SK-N-SH treated with all-trans-retinoic acid at 6 μM for 48 hours (cell line): ENCODE results near the gene FDX2.
"Not testable (repeated sequence)": the region's sequence is repeated elsewhere in the genome, so short reads cannot be mapped to it uniquely, and the experiment has no call there.

Experiments used
- ATAC-seq: fragments of 200-7000 bp; cut with Tn5 transposase; 3 replicates; pipeline ENCODE4 v1.9.1; 2020; ENCODE audit warnings: mild to moderate bottlenecking, moderate library complexity
- ARNTL ChIP-seq: fragments of 450-650 bp; formaldehyde crosslinking; IDR thresholded peaks from 2 replicates; pipeline ENCODE4 v1.5.0; 2020; ENCODE audit warnings: low read depth, mild to moderate bottlenecking, moderate library complexity, borderline replicate concordance
- BACH2 ChIP-seq: fragments of 250-450 bp; sonication (Bioruptor Pico); IDR thresholded peaks from 2 replicates; pipeline ENCODE4 v1.9.0; 2021; ENCODE audit warnings: mild to moderate bottlenecking, borderline replicate concordance
- CSDC2 ChIP-seq: fragments of 250-450 bp; sonication (Bioruptor Pico); IDR thresholded peaks from 2 replicates; pipeline ENCODE4 v1.5.0; 2020; ENCODE audit warnings: mild to moderate bottlenecking, moderate library complexity
- ESRRG ChIP-seq: fragments of 250-450 bp; sonication (Bioruptor Pico); IDR thresholded peaks from 2 replicates; pipeline ENCODE4 v1.6.1; 2021; ENCODE audit warnings: mild to moderate bottlenecking
- ISL1 ChIP-seq: fragments of 250-450 bp; sonication (Bioruptor Pico); IDR thresholded peaks from 2 replicates; pipeline ENCODE4 v2.1.2; 2022; ENCODE audit warnings: mild to moderate bottlenecking, moderate library complexity
- OSR1 ChIP-seq: fragments of 250-450 bp; sonication (Bioruptor Pico); IDR thresholded peaks from 2 replicates; pipeline ENCODE4 v1.8.0; 2022; ENCODE audit warnings: moderate library complexity, mild to moderate bottlenecking, inconsistent platforms
- PPARA ChIP-seq: fragments of 250-450 bp; sonication (Bioruptor Pico); IDR thresholded peaks from 2 replicates; pipeline ENCODE4 v1.5.0; 2020; ENCODE audit warnings: mild to moderate bottlenecking, borderline replicate concordance
- RARB ChIP-seq: fragments of 250-450 bp; sonication (Bioruptor Pico); IDR thresholded peaks from 2 replicates; pipeline ENCODE4 v1.8.0; 2021; ENCODE audit warnings: mild to moderate bottlenecking, moderate library complexity
- SNAI2 ChIP-seq: fragments of 250-450 bp; sonication (Bioruptor Pico); IDR thresholded peaks from 2 replicates; pipeline ENCODE4 v1.5.0; 2020; ENCODE audit warnings: mild to moderate bottlenecking, moderate library complexity
- TCF4 ChIP-seq: fragments of 250-450 bp; sonication (Bioruptor Pico); IDR thresholded peaks from 2 replicates; pipeline ENCODE4 v1.8.0; 2021; ENCODE audit warnings: mild to moderate bottlenecking, moderate library complexity, borderline replicate concordance
- ZC3H10 ChIP-seq: fragments of 250-450 bp; sonication (Bioruptor Pico); IDR thresholded peaks from 2 replicates; pipeline ENCODE4 v1.5.1; 2021; ENCODE audit warnings: mild to moderate bottlenecking, moderate library complexity
- ZFP3 ChIP-seq: fragments of 250-450 bp; sonication (Bioruptor Pico); IDR thresholded peaks from 2 replicates; pipeline ENCODE4 v1.5.0; 2020; ENCODE audit warnings: mild to moderate bottlenecking, moderate library complexity
- ZFP30 ChIP-seq: fragments of 450-650 bp; formaldehyde crosslinking; IDR thresholded peaks from 2 replicates; pipeline ENCODE4 v1.5.0; 2022; ENCODE audit warnings: mild to moderate bottlenecking, moderate library complexity
- ZNF70 ChIP-seq: fragments of 450-650 bp; formaldehyde crosslinking; IDR thresholded peaks from 2 replicates; pipeline ENCODE4 v1.5.0; 2020; ENCODE audit warnings: mild to moderate bottlenecking, moderate library complexity
- ZNF8 ChIP-seq: fragments of 450-650 bp; formaldehyde crosslinking; IDR thresholded peaks from 2 replicates; pipeline ENCODE4 v1.5.0; 2020; ENCODE audit warnings: mild to moderate bottlenecking, moderate library complexity
- TF ChIP-seq, protein P1 (sequence below): fragments of 250-450 bp; sonication (Bioruptor Pico); IDR thresholded peaks from 2 replicates; pipeline ENCODE4 v1.8.0; 2020; ENCODE audit warnings: mild to moderate bottlenecking, moderate library complexity, borderline replicate concordance
- TF ChIP-seq, protein P2 (sequence below): fragments of 250-450 bp; sonication (Bioruptor Pico); IDR thresholded peaks from 2 replicates; pipeline ENCODE4 v1.8.0; 2021; ENCODE audit warnings: low read depth, mild to moderate bottlenecking, moderate library complexity, borderline replicate concordance
- TF ChIP-seq, protein P3 (sequence below): fragments of 250-450 bp; sonication (Bioruptor Pico); IDR thresholded peaks from 2 replicates; pipeline ENCODE4 v1.5.1; 2021; ENCODE audit warnings: mild to moderate bottlenecking, moderate library complexity
- TF ChIP-seq, protein P4 (sequence below): fragments of 250-450 bp; sonication (Bioruptor Pico); IDR thresholded peaks from 2 replicates; pipeline ENCODE4 v1.5.1; 2020; ENCODE audit warnings: low read depth, mild to moderate bottlenecking, moderate library complexity

Gene FDX2

DNA sequence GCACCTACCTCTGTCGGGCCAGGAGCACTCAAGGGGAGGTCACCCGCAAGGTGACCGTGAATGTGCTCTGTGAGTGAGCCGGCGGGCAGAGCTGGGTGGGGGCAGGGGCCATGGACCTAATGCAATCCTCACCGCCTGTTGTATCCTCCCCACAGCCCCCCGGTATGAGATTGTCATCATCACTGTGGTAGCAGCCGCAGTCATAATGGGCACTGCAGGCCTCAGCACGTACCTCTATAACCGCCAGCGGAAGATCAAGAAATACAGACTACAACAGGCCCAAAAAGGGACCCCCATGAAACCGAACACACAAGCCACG lies 30.9 kb downstream of the FDX2 start:
- no peak for ATAC-seq
- TF ChIP-seq ZFP3 (no peak), PPARA (CRISPR knock-in tag) (no peak), ZC3H10 (CRISPR knock-in tag) (no peak), CSDC2 (CRISPR knock-in tag) (no peak), RARB (CRISPR knock-in tag) (no peak), ESRRG (CRISPR knock-in tag) (no peak), ARNTL (CRISPR knock-in tag) (no peak), BACH2 (CRISPR knock-in tag) (no peak), ZNF8 (no peak), ZFP30 (CRISPR knock-in tag) (no peak), OSR1 (CRISPR knock-in tag) (no peak), ZNF70 (CRISPR knock-in tag) (no peak), SNAI2 (CRISPR knock-in tag) (no peak), TCF4 (CRISPR knock-in tag) (no peak), ISL1 (CRISPR knock-in tag) (no peak)
- TF ChIP-seq, protein P1, sequence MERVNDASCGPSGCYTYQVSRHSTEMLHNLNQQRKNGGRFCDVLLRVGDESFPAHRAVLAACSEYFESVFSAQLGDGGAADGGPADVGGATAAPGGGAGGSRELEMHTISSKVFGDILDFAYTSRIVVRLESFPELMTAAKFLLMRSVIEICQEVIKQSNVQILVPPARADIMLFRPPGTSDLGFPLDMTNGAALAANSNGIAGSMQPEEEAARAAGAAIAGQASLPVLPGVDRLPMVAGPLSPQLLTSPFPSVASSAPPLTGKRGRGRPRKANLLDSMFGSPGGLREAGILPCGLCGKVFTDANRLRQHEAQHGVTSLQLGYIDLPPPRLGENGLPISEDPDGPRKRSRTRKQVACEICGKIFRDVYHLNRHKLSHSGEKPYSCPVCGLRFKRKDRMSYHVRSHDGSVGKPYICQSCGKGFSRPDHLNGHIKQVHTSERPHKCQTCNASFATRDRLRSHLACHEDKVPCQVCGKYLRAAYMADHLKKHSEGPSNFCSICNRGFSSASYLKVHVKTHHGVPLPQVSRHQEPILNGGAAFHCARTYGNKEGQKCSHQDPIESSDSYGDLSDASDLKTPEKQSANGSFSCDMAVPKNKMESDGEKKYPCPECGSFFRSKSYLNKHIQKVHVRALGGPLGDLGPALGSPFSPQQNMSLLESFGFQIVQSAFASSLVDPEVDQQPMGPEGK (CRISPR knock-in tag), result no peak
- TF ChIP-seq, protein P2, sequence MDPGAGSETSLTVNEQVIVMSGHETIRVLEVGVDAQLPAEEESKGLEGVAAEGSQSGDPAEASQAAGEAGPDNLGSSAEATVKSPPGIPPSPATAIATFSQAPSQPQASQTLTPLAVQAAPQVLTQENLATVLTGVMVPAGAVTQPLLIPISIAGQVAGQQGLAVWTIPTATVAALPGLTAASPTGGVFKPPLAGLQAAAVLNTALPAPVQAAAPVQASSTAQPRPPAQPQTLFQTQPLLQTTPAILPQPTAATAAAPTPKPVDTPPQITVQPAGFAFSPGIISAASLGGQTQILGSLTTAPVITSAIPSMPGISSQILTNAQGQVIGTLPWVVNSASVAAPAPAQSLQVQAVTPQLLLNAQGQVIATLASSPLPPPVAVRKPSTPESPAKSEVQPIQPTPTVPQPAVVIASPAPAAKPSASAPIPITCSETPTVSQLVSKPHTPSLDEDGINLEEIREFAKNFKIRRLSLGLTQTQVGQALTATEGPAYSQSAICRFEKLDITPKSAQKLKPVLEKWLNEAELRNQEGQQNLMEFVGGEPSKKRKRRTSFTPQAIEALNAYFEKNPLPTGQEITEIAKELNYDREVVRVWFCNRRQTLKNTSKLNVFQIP (CRISPR knock-in tag), result no peak
- TF ChIP-seq, protein P3, sequence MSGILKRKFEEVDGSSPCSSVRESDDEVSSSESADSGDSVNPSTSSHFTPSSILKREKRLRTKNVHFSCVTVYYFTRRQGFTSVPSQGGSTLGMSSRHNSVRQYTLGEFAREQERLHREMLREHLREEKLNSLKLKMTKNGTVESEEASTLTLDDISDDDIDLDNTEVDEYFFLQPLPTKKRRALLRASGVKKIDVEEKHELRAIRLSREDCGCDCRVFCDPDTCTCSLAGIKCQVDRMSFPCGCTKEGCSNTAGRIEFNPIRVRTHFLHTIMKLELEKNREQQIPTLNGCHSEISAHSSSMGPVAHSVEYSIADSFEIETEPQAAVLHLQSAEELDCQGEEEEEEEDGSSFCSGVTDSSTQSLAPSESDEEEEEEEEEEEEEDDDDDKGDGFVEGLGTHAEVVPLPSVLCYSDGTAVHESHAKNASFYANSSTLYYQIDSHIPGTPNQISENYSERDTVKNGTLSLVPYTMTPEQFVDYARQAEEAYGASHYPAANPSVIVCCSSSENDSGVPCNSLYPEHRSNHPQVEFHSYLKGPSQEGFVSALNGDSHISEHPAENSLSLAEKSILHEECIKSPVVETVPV, result no peak
- TF ChIP-seq, protein P4, sequence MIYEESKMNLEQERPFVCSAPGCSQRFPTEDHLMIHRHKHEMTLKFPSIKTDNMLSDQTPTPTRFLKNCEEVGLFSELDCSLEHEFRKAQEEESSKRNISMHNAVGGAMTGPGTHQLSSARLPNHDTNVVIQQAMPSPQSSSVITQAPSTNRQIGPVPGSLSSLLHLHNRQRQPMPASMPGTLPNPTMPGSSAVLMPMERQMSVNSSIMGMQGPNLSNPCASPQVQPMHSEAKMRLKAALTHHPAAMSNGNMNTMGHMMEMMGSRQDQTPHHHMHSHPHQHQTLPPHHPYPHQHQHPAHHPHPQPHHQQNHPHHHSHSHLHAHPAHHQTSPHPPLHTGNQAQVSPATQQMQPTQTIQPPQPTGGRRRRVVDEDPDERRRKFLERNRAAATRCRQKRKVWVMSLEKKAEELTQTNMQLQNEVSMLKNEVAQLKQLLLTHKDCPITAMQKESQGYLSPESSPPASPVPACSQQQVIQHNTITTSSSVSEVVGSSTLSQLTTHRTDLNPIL, result no peak

DNA sequence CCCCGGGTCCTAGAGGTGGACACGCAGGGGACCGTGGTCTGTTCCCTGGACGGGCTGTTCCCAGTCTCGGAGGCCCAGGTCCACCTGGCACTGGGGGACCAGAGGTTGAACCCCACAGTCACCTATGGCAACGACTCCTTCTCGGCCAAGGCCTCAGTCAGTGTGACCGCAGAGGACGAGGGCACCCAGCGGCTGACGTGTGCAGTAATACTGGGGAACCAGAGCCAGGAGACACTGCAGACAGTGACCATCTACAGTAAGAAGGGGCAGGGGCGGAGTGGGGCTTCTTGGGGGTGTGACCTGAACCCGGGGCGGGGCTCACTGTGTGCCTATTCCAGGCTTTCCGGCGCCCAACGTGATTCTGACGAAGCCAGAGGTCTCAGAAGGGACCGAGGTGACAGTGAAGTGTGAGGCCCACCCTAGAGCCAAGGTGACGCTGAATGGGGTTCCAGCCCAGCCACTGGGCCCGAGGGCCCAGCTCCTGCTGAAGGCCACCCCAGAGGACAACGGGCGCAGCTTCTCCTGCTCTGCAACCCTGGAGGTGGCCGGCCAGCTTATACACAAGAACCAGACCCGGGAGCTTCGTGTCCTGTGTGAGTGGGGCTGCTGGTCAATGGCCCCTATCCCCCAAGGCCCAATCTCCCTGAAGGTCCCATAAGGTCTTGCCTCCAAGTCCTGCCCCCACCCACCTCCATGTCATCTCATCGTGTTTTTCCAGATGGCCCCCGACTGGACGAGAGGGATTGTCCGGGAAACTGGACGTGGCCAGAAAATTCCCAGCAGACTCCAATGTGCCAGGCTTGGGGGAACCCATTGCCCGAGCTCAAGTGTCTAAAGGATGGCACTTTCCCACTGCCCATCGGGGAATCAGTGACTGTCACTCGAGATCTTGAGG lies 31.5 kb downstream of the FDX2 start:
- no peak for ATAC-seq
- TF ChIP-seq, protein P1 (CRISPR knock-in tag), result no peak

DNA sequence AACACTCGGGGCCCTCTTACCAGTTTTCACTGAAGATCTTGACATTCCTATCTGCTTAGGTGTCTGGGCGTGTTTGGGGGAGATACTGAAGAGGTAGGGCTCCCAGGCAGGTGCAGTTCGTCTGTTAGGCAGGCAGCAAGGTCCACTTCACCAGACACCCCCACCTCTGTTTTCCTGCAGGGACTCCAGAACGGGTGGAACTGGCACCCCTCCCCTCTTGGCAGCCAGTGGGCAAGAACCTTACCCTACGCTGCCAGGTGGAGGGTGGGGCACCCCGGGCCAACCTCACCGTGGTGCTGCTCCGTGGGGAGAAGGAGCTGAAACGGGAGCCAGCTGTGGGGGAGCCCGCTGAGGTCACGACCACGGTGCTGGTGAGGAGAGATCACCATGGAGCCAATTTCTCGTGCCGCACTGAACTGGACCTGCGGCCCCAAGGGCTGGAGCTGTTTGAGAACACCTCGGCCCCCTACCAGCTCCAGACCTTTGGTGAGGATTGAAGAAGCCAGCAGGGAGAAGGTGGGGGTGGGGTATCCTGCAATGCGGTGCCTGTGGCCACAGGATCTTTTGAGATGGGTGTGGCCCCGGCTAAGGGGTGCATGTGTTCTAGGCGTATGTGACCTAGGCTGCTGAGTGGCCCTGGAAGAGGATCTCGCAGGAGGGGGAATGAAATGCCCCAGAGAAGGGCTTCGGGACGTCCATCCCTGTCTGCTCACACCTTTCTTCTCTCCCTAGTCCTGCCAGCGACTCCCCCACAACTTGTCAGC lies 32.3 kb downstream of the FDX2 start:
- TF ChIP-seq ZC3H10 (CRISPR knock-in tag), result no peak

DNA sequence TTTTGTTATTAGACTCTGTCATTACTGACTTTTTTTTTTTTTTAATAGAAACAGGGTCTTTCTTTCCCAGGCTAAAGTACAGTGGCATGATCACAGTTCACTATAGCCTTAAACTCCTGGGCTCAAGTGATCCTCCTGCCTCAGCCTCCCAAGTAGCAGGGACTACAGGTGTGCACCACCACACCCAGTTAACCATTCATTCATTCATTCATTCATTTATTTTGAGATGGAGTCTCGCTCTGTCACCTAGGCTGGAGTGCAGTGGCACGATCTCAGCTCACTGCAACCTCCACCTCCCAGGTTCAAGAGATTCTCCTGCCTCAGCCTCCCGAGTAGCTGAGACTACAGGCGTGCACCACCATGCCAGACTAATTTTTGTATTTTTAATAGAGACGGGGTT lies 33.8 kb downstream of the FDX2 start:
- ATAC-seq, result not testable (repeated sequence)

More for the DNA sequence above, 32.3 kb downstream of the FDX2 start:
- no peak for ATAC-seq
